ENCODE results near the gene NR0B2. TPM values are rescaled to one million over a fixed set of nuclear protein-coding genes. Genes with fewer than 3 reads are reported as not detected.

The NR0B2 gene
- total and polyA plus RNA-seq, 10 of the 15 experiments (the other 5 are each of a cell fraction or from before 2014, with no cell fraction given): not detected

- no peak for TF ChIP-seq ZBTB4 (CRISPR knock-in tag; IDR thresholded peaks at IDR 0.05)
- TF ChIP-seq, protein P1, sequence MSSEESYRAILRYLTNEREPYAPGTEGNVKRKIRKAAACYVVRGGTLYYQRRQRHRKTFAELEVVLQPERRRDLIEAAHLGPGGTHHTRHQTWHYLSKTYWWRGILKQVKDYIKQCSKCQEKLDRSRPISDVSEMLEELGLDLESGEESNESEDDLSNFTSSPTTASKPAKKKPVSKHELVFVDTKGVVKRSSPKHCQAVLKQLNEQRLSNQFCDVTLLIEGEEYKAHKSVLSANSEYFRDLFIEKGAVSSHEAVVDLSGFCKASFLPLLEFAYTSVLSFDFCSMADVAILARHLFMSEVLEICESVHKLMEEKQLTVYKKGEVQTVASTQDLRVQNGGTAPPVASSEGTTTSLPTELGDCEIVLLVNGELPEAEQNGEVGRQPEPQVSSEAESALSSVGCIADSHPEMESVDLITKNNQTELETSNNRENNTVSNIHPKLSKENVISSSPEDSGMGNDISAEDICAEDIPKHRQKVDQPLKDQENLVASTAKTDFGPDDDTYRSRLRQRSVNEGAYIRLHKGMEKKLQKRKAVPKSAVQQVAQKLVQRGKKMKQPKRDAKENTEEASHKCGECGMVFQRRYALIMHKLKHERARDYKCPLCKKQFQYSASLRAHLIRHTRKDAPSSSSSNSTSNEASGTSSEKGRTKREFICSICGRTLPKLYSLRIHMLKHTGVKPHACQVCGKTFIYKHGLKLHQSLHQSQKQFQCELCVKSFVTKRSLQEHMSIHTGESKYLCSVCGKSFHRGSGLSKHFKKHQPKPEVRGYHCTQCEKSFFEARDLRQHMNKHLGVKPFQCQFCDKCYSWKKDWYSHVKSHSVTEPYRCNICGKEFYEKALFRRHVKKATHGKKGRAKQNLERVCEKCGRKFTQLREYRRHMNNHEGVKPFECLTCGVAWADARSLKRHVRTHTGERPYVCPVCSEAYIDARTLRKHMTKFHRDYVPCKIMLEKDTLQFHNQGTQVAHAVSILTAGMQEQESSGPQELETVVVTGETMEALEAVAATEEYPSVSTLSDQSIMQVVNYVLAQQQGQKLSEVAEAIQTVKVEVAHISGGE (CRISPR knock-in tag; IDR thresholded peaks at IDR 0.05): no peak
- TF ChIP-seq PRDM15 (CRISPR knock-in tag; IDR thresholded peaks at IDR 0.05): no peak
- peak; percentile 33; the same call in 1 of the 2 replicates for TF ChIP-seq GATAD2B (conservative IDR thresholded peaks at IDR 0.05; ENCODE audit: low read depth)
- no peak for TF ChIP-seq RBBP5 (conservative IDR thresholded peaks at IDR 0.05)
- TF ChIP-seq NR2F1 (conservative IDR thresholded peaks at IDR 0.05): no peak
- TF ChIP-seq SIX5 (IDR thresholded peaks at IDR 0.05; ENCODE audit: low read depth, low read length, severe bottlenecking): no peak
- no peak for TF ChIP-seq IRF5 (IDR thresholded peaks at IDR 0.05; ENCODE audit: borderline replicate concordance)
- TF ChIP-seq ASH2L (IDR thresholded peaks at IDR 0.05; ENCODE audit: borderline replicate concordance, low read depth): no peak
- no peak for TF ChIP-seq FOXK2 (IDR thresholded peaks at IDR 0.05)
- no peak for TF ChIP-seq SMC3 (IDR thresholded peaks at IDR 0.05; ENCODE audit: borderline replicate concordance, low read length)
- no peak for TF ChIP-seq RELA (IDR thresholded peaks at IDR 0.05; ENCODE audit: borderline replicate concordance, partially characterized antibody)
- TF ChIP-seq RB1 (IDR thresholded peaks at IDR 0.05; ENCODE audit: borderline replicate concordance): no peak
- no peak for TF ChIP-seq ZZZ3 (IDR thresholded peaks at IDR 0.05; ENCODE audit: control insufficient read depth, insufficient read length, low read depth)
- no peak for TF ChIP-seq TBL1XR1 (IDR thresholded peaks at IDR 0.05; ENCODE audit: low read depth, low read length)
- no peak for TF ChIP-seq TARDBP (IDR thresholded peaks at IDR 0.05; ENCODE audit: borderline replicate concordance)
- no peak for TF ChIP-seq WRNIP1 (IDR thresholded peaks at IDR 0.05; ENCODE audit: borderline replicate concordance, low read depth, low read length)
- TF ChIP-seq TCF3 (IDR thresholded peaks at IDR 0.05; ENCODE audit: borderline replicate concordance, insufficient read depth, low read depth, low read length): 0 out of 2 replicates have a peak, but pooled peaks have one; percentile 12
These were observed 24.0 kb downstream of the NR0B2 start, which contains the start of gene GPN2 (continued) for GRCh38 chr1:26889551-26890466.
